Right atrium auricular region (tissue), 2 donors: ENCODE measurements around the gene ABCA3. TPM values are rescaled to one million over a fixed set of nuclear protein-coding genes. Genes with fewer than 3 reads are reported as not detected.
"Not testable (repeated sequence)": the region's sequence is repeated elsewhere in the genome, so short reads cannot be mapped to it uniquely, and the experiment has no call there.

Experiments used
- DNase-seq: peaks from one replicate; pipeline ENCODE4 v3.0.0-alpha.2; 2019; ENCODE audit warnings: low spot score
- H3K27ac ChIP-seq, 2 donors: fragments of 200-600 bp; sonication (generic); 1 replicate in 1 of 2; 2 replicates in 1 of 2; pipeline ENCODE4 v1.5.1; 2016 to 2019
- H3K27me3 ChIP-seq, 2 donors: fragments of 200-600 bp; sonication (generic); one replicate each; pipeline versions ENCODE4 v1.5.1 to v1.6.0; 2017 to 2019
- H3K36me3 ChIP-seq: fragments of 200-600 bp; sonication (generic); one replicate; pipeline ENCODE4 v1.5.1; 2016
- H3K4me1 ChIP-seq, 2 donors: fragments of 200-600 bp; sonication (generic); one replicate each; pipeline versions ENCODE4 v1.5.1 to v1.6.0; 2017 to 2019
- H3K4me3 ChIP-seq, 2 donors: fragments of 200-600 bp; sonication (generic); 1 replicate in 1 of 2; 2 replicates in 1 of 2; pipeline ENCODE4 v1.5.1; 2017 to 2019; ENCODE audit warnings: mild to moderate bottlenecking in 1 of 2, moderate library complexity in 1 of 2
- H3K9me3 ChIP-seq, 2 donors: fragments of 200-600 bp; sonication (generic); one replicate each; pipeline ENCODE4 v1.5.1; 2019
- CTCF ChIP-seq, 2 donors: fragments of 200-600 bp; sonication (generic); IDR thresholded peaks; one replicate each; pipeline ENCODE4 v1.5.1; 2019; ENCODE audit warnings: antibody characterized with exemption in 2 of 2
- total RNA-seq, 2 donors: library from RNA; depleted of rRNA; stranded (reverse); fragments of >200 nt; gene quantifications; one replicate each; pipeline ENCODE4 v1.1.0, GENCODE V29; 2016

The ABCA3 gene
- total RNA-seq, 2 donors from 2014 or later: 7.5 to 10.1 TPM

- Histone ChIP-seq H3K27ac (no peak overlapping the region), H3K27me3 (no peaks in the 10 kb centered on the region), H3K9me3 (no peaks in the 10 kb centered on the region), H3K4me1 (peaks cover 0 to 35% of the 10 kb centered on the region in 2 donors), H3K4me3 (no peak overlapping the region), H3K36me3 (peaks cover 4% of the 10 kb centered on the region)
- DNase-seq: no peak
- no peak for TF ChIP-seq CTCF (IDR thresholded peaks at IDR 0.05)
These were observed 70.5 kb downstream of the ABCA3 start for GRCh38 chr16:2270070-2270462.

- Histone ChIP-seq H3K27me3 (no peaks in the 10 kb centered on the region), H3K4me1 (peaks cover 0 to 36% of the 10 kb centered on the region in 2 donors), H3K27ac (peak within 1 kb of the TSS; percentile 95), H3K36me3 (peaks cover 16% of the 10 kb centered on the region), H3K9me3 (no peaks in the 10 kb centered on the region), H3K4me3 (peak within 1 kb of the TSS; percentile 57 to 90)
- TF ChIP-seq CTCF (IDR thresholded peaks at IDR 0.05): no peak
- peak; percentile 97 for DNase-seq
These were observed 72.4 kb downstream of the ABCA3 start, which contains the start of gene RNPS1 for GRCh38 chr16:2267913-2268666. Gene RNPS1 (minus strand): TSS chr16:2268126. CDS start chr16:2264643, 3,483 bp downstream.

- peak overlapping the region; percentile 95 for H3K27ac ChIP-seq
- not testable (repeated sequence) for DNase-seq, H3K9me3 ChIP-seq, H3K27me3 ChIP-seq
- peak overlapping the region; percentile 57 to 90 for H3K4me3 ChIP-seq
- peaks cover 21% of the 10 kb centered on the region for H3K36me3 ChIP-seq
- peaks cover 0 to 36% of the 10 kb centered on the region in 2 donors for H3K4me1 ChIP-seq
These were observed 73.0 kb downstream of the ABCA3 start for GRCh38 chr16:2267505-2267912.

GRCh38 chr16:2266887-2267286, 73.6 kb downstream of the ABCA3 start:
- not testable (repeated sequence) for H3K27me3 ChIP-seq, H3K9me3 ChIP-seq, DNase-seq
- Histone ChIP-seq H3K36me3 (peaks cover 28% of the 10 kb centered on the region), H3K27ac (peak overlapping the region in 1 of 2 donors; percentile 95), H3K4me1 (peaks cover 0 to 36% of the 10 kb centered on the region in 2 donors), H3K4me3 (peak overlapping the region; percentile 57 to 90)

GRCh38 chr16:2263026-2263425, 77.5 kb downstream of the ABCA3 start:
- not testable (repeated sequence) for H3K4me3 ChIP-seq, H3K27me3 ChIP-seq, H3K27ac ChIP-seq, H3K9me3 ChIP-seq, DNase-seq
- Histone ChIP-seq H3K4me1 (peaks cover 0 to 20% of the 10 kb centered on the region in 2 donors), H3K36me3 (peaks cover 62% of the 10 kb centered on the region)

GRCh38 chr16:2260250-2260649, 80.3 kb downstream of the ABCA3 start:
- H3K27ac ChIP-seq: no peak overlapping the region
- no peak for TF ChIP-seq CTCF (IDR thresholded peaks at IDR 0.05)
- DNase-seq: no peak
- no peak overlapping the region for H3K4me3 ChIP-seq
- no peaks in the 10 kb centered on the region for H3K27me3 ChIP-seq
- H3K9me3 ChIP-seq: no peaks in the 10 kb centered on the region
- peaks cover 0 to 3% of the 10 kb centered on the region in 2 donors for H3K4me1 ChIP-seq
- H3K36me3 ChIP-seq: peaks cover 86% of the 10 kb centered on the region

- H3K27me3 ChIP-seq, H3K27ac ChIP-seq, H3K4me1 ChIP-seq, DNase-seq, H3K4me3 ChIP-seq, H3K9me3 ChIP-seq: not testable (repeated sequence)
- peaks cover 95% of the 10 kb centered on the region for H3K36me3 ChIP-seq
These were observed 82.0 kb downstream of the ABCA3 start for GRCh38 chr16:2258530-2258929.

- TF ChIP-seq CTCF (IDR thresholded peaks at IDR 0.05): no peak
- H3K4me1 ChIP-seq: no peaks in the 10 kb centered on the region
- H3K9me3 ChIP-seq: no peaks in the 10 kb centered on the region
- H3K4me3 ChIP-seq: no peak overlapping the region
- DNase-seq: no peak
- no peaks in the 10 kb centered on the region for H3K27me3 ChIP-seq
- peaks cover 95% of the 10 kb centered on the region for H3K36me3 ChIP-seq
- H3K27ac ChIP-seq: no peak overlapping the region
These were observed 82.8 kb downstream of the ABCA3 start for GRCh38 chr16:2257726-2258125.
